ENCODE results near the gene C17orf50. TPM values are rescaled to one million over a fixed set of nuclear protein-coding genes. Genes with fewer than 3 reads are reported as not detected.

Gene C17orf50
- total and polyA plus RNA-seq, 9 donors, result not detected

DNA sequence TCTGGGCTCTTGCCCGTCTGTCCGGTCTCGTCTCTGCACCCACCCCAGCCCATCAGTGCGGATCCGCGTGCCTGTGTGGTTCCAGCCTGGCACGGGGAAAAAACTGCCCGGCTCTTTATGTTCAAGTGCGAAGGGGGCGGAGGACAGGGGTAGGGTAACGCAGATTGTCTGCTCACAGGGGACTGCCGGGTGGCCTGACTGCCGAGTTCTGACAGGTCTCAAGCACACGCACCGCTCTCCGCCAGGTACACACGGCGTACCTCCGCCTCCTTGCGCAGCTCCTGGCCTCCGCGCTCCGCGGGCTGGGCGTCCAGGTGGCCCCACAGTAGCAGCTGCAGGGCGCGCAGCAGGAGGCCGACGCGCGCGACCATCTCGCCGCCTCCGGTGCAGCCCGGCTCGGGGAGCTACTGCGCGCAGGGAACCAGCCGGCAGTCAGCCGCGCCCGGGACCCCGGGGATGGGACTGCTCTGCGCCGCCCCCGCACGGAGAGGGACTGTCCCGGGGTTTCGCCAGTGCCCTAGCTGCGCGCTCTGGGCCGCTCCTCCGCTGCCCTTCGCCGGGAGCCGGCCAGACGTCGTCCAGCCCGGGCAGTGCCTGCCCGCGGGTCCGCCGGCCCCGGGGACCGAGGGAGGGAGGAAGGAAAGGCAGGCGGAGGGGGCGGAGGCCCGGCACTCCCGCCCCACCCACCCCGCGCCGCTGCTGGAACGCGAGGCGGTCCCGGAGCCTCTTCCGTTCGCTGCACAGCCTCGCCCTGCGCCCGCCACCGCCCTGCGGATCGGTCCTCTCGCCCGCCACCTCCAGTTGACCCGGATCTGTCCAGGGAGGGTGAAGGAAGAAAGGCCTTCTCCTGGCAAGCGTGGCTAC is 34.6 kb downstream of the C17orf50 start, which contains the start of gene MMP28:
Gene MMP28 (minus strand): TSS at position 635 of the 864 bp plus-strand sequence. CDS start 264 bp downstream, at position 371.
- DNase-seq, result no peak
- Histone ChIP-seq H3K27me3 (no peaks in the 10 kb centered on the region), H3K4me3 (peak within 1 kb of the TSS; percentile 58), H3K9me3 (peaks cover 0 to 6% of the 10 kb centered on the region in 2 donors), H3K36me3 (no peaks in the 10 kb centered on the region), H3K4me1 (ENCODE audit: insufficient read depth) (peaks cover 5% of the 10 kb centered on the region), H3K27ac (no peak within 1 kb of the TSS)
- intact Hi-C loops (cut with DNase I), result no loop called here
- no peak for TF ChIP-seq EP300 (IDR thresholded peaks at IDR 0.05)
- TF ChIP-seq, protein P1, sequence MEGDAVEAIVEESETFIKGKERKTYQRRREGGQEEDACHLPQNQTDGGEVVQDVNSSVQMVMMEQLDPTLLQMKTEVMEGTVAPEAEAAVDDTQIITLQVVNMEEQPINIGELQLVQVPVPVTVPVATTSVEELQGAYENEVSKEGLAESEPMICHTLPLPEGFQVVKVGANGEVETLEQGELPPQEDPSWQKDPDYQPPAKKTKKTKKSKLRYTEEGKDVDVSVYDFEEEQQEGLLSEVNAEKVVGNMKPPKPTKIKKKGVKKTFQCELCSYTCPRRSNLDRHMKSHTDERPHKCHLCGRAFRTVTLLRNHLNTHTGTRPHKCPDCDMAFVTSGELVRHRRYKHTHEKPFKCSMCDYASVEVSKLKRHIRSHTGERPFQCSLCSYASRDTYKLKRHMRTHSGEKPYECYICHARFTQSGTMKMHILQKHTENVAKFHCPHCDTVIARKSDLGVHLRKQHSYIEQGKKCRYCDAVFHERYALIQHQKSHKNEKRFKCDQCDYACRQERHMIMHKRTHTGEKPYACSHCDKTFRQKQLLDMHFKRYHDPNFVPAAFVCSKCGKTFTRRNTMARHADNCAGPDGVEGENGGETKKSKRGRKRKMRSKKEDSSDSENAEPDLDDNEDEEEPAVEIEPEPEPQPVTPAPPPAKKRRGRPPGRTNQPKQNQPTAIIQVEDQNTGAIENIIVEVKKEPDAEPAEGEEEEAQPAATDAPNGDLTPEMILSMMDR (IDR thresholded peaks at IDR 0.05), result no peak
- TF ChIP-seq POLR2A (IDR thresholded peaks at IDR 0.05), result no peak
- WGBS, 3 donors, result 1% methylated on average over 59 to 89 of the region's 89 CpGs

DNA sequence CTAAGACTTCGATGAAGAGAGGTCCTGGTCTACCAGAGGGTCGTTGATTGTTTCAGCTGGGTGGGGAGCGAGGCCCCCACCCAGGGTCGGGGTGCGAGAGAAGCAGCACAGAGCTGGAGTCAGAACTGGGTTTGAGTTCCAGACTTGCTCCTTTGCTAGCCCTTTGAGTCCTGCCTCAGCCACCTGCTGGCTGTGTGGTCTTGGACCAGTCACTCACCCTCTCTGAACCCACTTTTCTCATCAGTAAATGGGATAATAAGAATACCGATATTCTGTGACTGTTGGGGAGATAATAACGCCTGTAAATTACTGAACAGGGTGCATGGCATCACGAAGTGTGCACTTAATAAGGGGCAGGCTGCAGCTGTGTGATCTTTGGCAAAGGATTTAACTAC is 35.2 kb downstream of the C17orf50 start:
- Histone ChIP-seq H3K36me3 (no peaks in the 10 kb centered on the region), H3K27me3 (no peaks in the 10 kb centered on the region), H3K9me3 (peaks cover 0 to 6% of the 10 kb centered on the region in 2 donors), H3K27ac (no peak overlapping the region), H3K4me1 (ENCODE audit: insufficient read depth) (peaks cover 5% of the 10 kb centered on the region), H3K4me3 (peak overlapping the region; percentile 58)
- 34 to 39% (median 36%) methylated on average over 8 of the region's 8 CpGs for WGBS, 3 donors
- intact Hi-C loops (cut with DNase I), result no loop called here
- no peak for DNase-seq
- no peak for TF ChIP-seq EP300 (IDR thresholded peaks at IDR 0.05)
- TF ChIP-seq, protein P1 (IDR thresholded peaks at IDR 0.05), result no peak
- no peak for TF ChIP-seq POLR2A (IDR thresholded peaks at IDR 0.05)

DNA sequence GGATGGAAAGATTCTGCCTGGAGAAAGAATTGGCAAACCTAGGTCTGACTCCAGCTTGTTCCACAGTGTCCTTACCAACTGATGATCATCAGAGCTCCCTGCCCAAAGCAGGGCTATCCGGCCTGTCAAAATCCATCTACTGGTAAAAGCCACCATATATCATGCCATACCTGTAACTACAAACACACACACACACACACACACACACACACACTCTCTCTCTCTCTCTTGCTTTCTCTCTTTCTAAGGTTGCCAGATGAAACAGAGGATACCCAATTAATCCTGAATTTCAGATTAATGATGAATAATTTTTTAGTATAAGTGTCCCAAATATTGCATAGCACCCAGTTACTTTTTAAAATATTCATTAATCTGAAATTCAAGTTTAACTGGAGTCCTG is 36.3 kb downstream of the C17orf50 start:
- H3K27me3 ChIP-seq, result no peaks in the 10 kb centered on the region
- intact Hi-C loops (cut with DNase I), result no loop called here
- no peak for DNase-seq
- H3K27ac ChIP-seq, result no peak overlapping the region
- no peak overlapping the region for H3K4me3 ChIP-seq
- H3K36me3 ChIP-seq, result no peaks in the 10 kb centered on the region
- WGBS, 3 donors, result 74 to 88% (median 76%) methylated on average over 1 of the region's 1 CpG
- H3K4me1 ChIP-seq (ENCODE audit: insufficient read depth), result peaks cover 5% of the 10 kb centered on the region
- TF ChIP-seq EP300 (IDR thresholded peaks at IDR 0.05), result no peak
- TF ChIP-seq, protein P1 (IDR thresholded peaks at IDR 0.05), result no peak
- TF ChIP-seq POLR2A (IDR thresholded peaks at IDR 0.05), result no peak
- H3K9me3 ChIP-seq, result peaks cover 0 to 4% of the 10 kb centered on the region in 2 donors

DNA sequence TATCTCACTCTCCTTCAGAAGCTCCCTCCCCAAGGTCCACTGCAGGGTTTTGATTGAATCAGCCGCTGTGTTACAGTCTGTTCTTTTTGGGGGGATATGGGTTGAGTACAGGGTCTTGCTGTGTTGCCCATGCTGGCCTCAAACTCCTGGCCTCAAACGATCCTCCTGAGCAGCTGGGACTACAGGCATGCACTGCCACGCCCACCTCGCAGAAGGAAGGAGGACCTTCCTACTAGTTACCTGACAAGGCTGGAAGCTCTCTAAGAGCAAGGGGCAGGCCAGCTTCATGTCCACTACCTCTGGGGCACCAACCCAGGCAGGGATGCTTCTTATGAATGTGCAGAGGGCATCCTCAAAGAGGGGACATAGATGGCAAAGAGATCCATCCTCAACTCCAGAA is 36.7 kb downstream of the C17orf50 start:
- no peak for DNase-seq
- Histone ChIP-seq H3K4me1 (ENCODE audit: insufficient read depth) (peaks cover 5% of the 10 kb centered on the region), H3K27me3 (no peaks in the 10 kb centered on the region), H3K27ac (no peak overlapping the region), H3K36me3 (no peaks in the 10 kb centered on the region), H3K4me3 (no peak overlapping the region), H3K9me3 (no peaks in the 10 kb centered on the region)
- TF ChIP-seq, protein P1 (IDR thresholded peaks at IDR 0.05), result no peak
- TF ChIP-seq POLR2A (IDR thresholded peaks at IDR 0.05) (no peak), EP300 (IDR thresholded peaks at IDR 0.05) (no peak)
- intact Hi-C loops (cut with DNase I), result no loop called here
- 45 to 61% (median 53%) methylated on average over 4 of the region's 4 CpGs for WGBS, 3 donors

Data from ovary (tissue), 9 donors.